ENCODE results near the gene AK8.

Gene AK8

GRCh38 chr9:132857616-132858342 lies 20.3 kb downstream of the AK8 start:
- DNase-seq: peak; percentile 87

- DNase-seq: no peak
Measured at GRCh38 chr9:132857031-132857430, 21.1 kb downstream of the AK8 start.

GRCh38 chr9:132855904-132856303 lies 22.2 kb downstream of the AK8 start:
- DNase-seq: no peak

- no peak for DNase-seq
Measured at GRCh38 chr9:132854832-132855231, 23.3 kb downstream of the AK8 start.

- no peak for DNase-seq
Measured at GRCh38 chr9:132853482-132853881, 24.6 kb downstream of the AK8 start.

GRCh38 chr9:132849185-132849706 lies 28.8 kb downstream of the AK8 start:
- DNase-seq: peak; percentile 68

GRCh38 chr9:132846918-132847515 lies 31.1 kb downstream of the AK8 start:
- no peak for DNase-seq

GRCh38 chr9:132846109-132846917 lies 31.8 kb downstream of the AK8 start:
- DNase-seq: no peak

- no peak for DNase-seq
Measured at GRCh38 chr9:132842124-132843044, 35.7 kb downstream of the AK8 start.

GRCh38 chr9:132840980-132841379 lies 37.1 kb downstream of the AK8 start:
- DNase-seq: no peak

- no peak for DNase-seq
Measured at GRCh38 chr9:132838291-132838690, 39.8 kb downstream of the AK8 start.

- no peak for DNase-seq
Measured at GRCh38 chr9:132837501-132838286, 40.4 kb downstream of the AK8 start.

GRCh38 chr9:132834343-132834742 lies 43.7 kb downstream of the AK8 start:
- DNase-seq: no peak

GRCh38 chr9:132833550-132834121 lies 44.4 kb downstream of the AK8 start:
- no peak for DNase-seq

GRCh38 chr9:132832171-132832881 lies 45.8 kb downstream of the AK8 start:
- DNase-seq: no peak

- no peak for DNase-seq
Measured at GRCh38 chr9:132828201-132828770, 49.8 kb downstream of the AK8 start.

GRCh38 chr9:132827366-132827765 lies 50.7 kb downstream of the AK8 start:
- no peak for DNase-seq

GRCh38 chr9:132826621-132827365 lies 51.3 kb downstream of the AK8 start:
- DNase-seq: no peak

- DNase-seq: no peak
Measured at GRCh38 chr9:132826131-132826530, 52.0 kb downstream of the AK8 start.

GRCh38 chr9:132825430-132825829 lies 52.7 kb downstream of the AK8 start:
- no peak for DNase-seq

Data from NCI-H345 (cell line).